ENCODE results near the gene ZNF211.

ZNF211 gene

GRCh38 chr19:57656346-57656745, 23.4 kb downstream of the ZNF211 start:
- no peak for DNase-seq (ENCODE audit: low read depth)

GRCh38 chr19:57664269-57665127, 31.5 kb downstream of the ZNF211 start:
- no peak for DNase-seq (ENCODE audit: low read depth)

DNA sequence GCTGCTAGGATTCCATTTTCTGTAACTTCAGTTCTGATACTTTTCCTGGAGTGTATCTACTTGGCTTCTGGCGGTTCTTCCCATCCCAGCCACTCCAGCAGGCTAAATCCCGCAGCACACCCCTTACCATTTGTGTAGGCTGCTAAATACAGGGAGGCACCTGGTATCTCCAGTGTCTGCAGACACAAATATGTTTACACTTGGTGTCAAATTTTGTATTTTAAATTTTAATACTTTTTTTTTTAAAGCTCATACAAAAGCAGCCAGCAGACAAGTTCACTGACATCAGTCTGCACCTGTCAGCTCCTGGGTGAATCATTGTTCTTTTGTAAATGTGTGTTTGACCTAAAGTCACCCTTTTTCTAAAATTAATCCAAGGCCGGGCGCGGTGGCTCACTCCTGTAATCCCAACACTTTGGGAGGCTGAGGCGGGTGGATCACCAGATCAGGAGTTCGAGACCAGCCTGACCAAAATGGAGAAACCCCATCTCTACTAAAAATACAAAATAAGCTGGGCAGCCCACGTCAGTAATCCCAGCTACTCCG, 32.4 kb downstream of the ZNF211 start:
- DNase-seq (ENCODE audit: low read depth): no peak

DNA sequence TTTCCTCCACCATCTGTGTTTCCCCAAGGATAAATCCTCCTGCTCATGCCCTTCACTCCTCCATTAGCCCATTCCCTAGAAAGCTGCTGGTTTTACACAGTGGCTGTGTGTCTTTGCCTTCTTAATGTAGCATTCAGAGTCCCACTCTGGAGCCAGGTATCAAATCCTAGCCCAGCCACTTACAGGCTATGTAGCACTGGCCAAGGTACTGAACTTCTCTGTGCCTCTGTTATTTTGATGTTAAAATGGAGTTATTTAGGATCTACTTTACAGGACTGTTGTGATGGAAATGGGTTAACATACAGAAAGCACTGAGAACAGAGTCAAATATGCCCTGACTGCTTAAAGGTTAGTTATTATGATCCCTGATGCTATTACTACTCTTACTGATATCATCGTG, 34.3 kb downstream of the ZNF211 start:
- no peak for DNase-seq (ENCODE audit: low read depth)

- DNase-seq (ENCODE audit: low read depth): no peak
Measured at GRCh38 chr19:57668635-57669034, 35.7 kb downstream of the ZNF211 start, which contains the start of gene ZSCAN4. ZSCAN4 (plus strand) TSS chr19:57668935; CDS start chr19:57676146, 7,211 bp downstream.

DNA sequence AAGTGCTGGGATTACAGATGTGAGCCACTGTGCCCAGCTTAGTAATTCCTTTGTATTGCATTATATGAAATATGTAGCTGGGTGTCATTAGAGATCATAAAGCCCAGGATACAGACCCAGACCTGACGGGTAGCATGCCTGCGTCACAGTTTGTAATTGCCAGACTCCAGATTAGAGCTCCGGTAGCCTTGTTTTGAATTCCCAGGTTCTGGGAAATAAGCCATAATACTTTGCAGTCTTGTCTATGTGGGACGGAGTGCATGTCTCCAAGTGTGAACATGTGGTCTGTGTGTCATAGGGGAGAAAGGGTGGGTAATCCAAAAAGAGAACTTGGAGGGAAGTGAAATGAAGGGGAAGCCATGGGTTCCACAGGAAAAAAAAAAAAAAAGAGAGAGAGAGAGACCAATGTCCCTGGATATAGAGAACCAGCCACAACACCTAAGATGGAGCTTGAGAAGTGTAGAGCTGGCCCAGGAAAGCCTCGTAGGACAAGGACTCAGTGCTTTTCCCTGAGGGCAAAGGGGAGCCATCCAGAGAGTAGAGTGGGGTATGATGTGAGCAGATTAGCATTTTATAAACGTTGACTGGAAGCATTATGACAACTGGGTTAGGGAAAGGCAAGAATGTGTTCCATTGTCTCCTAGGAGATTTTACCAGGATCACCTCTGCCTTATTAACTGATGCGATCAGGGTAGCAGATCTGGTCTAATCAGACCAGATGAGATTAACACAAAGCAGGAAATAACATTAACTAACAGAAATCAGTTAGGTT, 38.3 kb downstream of the ZNF211 start:
- no peak for DNase-seq (ENCODE audit: low read depth)

DNA sequence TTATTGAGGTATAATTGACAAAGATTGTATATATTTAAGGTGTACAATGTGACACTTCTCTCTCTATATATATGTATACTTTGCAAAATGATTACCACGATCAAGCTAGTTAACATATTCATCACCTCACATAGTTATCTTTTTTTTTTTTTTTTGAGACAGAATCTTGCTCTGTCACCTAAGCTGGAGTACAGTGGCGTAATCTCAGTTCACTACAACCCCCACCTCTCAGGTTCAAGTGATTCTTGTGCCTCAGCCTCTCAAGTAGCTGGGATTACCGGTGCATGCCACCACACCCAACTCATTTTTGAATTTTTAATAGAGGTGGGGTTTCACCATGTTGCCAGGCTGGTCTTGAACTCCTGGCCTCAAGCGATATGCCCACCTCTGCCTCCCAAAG, 39.5 kb downstream of the ZNF211 start:
- no peak for DNase-seq (ENCODE audit: low read depth)

- DNase-seq (ENCODE audit: low read depth): no peak
Measured at GRCh38 chr19:57675881-57676280, 42.9 kb downstream of the ZNF211 start.

DNA sequence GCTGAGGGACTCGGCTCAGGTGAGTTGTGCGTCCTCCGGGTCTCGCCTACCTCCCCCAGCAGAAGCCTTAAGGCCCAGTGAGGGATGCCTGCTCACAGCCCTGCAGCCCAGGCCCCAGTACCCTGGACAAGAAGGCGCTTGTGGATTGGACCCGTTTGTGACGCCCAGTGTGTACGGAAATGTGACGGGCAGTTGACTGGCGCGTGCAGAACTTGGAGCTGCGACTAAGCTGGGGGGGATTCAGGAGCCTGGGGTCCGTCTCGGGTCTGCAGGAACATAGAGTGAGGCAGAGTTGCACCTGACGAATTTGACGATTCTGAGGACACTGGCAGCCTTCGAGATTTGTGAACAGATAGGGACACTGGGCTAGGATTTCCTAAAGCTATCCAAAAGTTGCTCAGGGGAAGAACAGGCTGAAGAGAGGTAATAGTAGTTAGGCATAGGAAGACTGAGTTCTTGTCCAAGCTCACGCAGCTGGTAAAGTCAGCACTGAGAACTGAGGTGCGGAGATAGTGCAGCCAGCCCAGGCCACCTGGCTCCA, 49.3 kb downstream of the ZNF211 start:
- no peak for DNase-seq (ENCODE audit: low read depth)

- no peak for DNase-seq (ENCODE audit: low read depth)
Measured at GRCh38 chr19:57686727-57687126, 53.8 kb downstream of the ZNF211 start.

DNA sequence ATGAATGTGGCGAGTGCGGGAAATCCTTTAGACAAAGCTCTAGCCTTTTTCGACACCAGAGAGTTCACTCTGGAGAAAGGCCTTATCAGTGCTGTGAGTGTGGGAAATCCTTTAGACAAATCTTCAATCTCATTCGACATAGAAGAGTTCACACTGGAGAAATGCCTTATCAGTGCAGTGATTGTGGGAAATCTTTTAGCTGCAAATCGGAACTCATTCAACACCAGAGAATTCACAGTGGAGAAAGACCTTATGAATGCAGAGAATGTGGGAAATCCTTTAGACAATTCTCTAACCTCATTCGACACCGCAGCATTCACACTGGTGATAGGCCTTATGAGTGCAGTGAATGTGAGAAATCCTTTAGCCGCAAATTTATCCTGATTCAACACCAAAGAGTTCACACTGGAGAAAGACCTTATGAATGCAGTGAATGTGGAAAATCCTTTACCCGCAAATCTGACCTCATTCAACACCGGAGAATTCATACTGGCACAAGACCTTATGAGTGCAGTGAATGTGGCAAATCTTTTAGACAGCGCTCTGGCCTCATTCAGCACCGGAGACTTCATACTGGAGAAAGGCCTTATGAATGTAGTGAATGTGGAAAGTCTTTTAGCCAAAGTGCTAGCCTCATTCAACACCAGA, 54.5 kb downstream of the ZNF211 start:
- no peak for DNase-seq (ENCODE audit: low read depth)

DNA sequence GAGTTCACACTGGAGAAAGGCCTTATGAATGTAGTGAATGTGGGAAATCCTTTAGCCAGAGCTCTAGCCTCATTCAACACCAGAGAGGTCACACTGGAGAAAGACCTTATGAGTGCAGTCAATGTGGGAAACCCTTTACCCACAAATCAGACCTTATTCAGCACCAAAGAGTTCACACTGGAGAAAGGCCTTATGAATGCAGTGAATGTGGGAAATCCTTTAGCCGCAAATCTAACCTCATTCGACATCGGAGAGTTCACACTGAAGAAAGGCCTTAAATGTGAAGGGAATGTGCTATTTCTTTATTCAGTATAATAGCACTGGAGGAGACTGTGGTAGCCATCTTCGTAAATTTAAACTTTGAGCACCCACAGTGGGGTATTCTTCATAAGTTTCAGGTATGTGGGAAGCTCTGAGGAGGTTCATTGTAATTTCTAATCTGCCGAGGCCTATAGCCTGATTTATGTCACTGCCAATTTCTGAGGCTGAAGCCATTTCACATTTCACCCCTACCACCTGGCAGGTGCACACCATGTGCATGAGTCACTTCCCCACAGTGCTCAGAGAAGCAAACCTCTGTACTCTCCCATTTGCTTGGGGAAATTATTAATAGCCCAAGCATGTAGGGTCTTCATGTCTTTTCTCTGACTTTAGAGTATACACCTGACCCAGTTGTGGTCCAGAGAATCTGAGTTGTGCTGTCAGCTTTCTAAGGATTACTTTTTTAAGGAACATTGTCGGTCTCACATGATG, 55.2 kb downstream of the ZNF211 start:
- no peak for DNase-seq (ENCODE audit: low read depth)

GRCh38 chr19:57689750-57690149, 56.8 kb downstream of the ZNF211 start:
- no peak for DNase-seq (ENCODE audit: low read depth)

Data from stimulated activated CD8-positive, alpha-beta memory T cell treated with anti-CD3 and anti-CD28 coated beads, Interleukin-15, amount 100 ng/mL, for 24 hours (primary cell).